Measurements from ENCODE around the gene CCNI2.

The CCNI2 gene
- 11.8 to 12.1 reads per million in 2 donors for total RNA-seq

GRCh38 chr5:132746954-132747615 lies at the start of gene CCNI2:
Gene CCNI2, plus strand, starts transcription at chr5:132747426. Its CDS starts 70 bp downstream, at chr5:132747496.
- DNase-seq = peak; percentile 61

GRCh38 chr5:132704875-132705274 lies 42.4 kb upstream of the CCNI2 start:
- no peak for DNase-seq

GRCh38 chr5:132708645-132709044 lies 38.6 kb upstream of the CCNI2 start:
- DNase-seq = no peak

- no peak for DNase-seq
These were observed 32.5 kb upstream of the CCNI2 start for GRCh38 chr5:132714456-132715307.

- DNase-seq = no peak
These were observed 28.5 kb upstream of the CCNI2 start for GRCh38 chr5:132718544-132719312.

- no peak for DNase-seq
These were observed 21.5 kb upstream of the CCNI2 start for GRCh38 chr5:132725745-132726144.

GRCh38 chr5:132729896-132730295 lies 17.3 kb upstream of the CCNI2 start:
- DNase-seq = no peak

GRCh38 chr5:132733499-132734148 lies 13.6 kb upstream of the CCNI2 start:
- no peak for DNase-seq

- no peak for DNase-seq
These were observed 12.5 kb upstream of the CCNI2 start for GRCh38 chr5:132734687-132735086.

GRCh38 chr5:132736853-132737833 lies 10.1 kb upstream of the CCNI2 start, which contains the start of gene KIF3A:
Gene KIF3A, minus strand, starts transcription at chr5:132737546. Its CDS starts 127 bp downstream, at chr5:132737419.
- DNase-seq = peak; percentile 98

- no peak for DNase-seq
These were observed 9.1 kb upstream of the CCNI2 start for GRCh38 chr5:132737982-132738681.

GRCh38 chr5:132739232-132739631 lies 8.0 kb upstream of the CCNI2 start:
- no peak for DNase-seq

- no peak for DNase-seq
These were observed 5.1 kb upstream of the CCNI2 start for GRCh38 chr5:132742158-132742557.

GRCh38 chr5:132742626-132743025 lies 4.6 kb upstream of the CCNI2 start:
- no peak for DNase-seq

GRCh38 chr5:132744659-132745058 lies 2.6 kb upstream of the CCNI2 start:
- DNase-seq = no peak

- no peak for DNase-seq
These were observed 653 bp upstream of the CCNI2 start for GRCh38 chr5:132746592-132746953.

GRCh38 chr5:132747616-132748440 lies 602 bp downstream of the CCNI2 start:
- DNase-seq = peak; percentile 41

- no peak for DNase-seq
These were observed 1.3 kb downstream of the CCNI2 start for GRCh38 chr5:132748522-132749000.

GRCh38 chr5:132749506-132749905 lies 2.3 kb downstream of the CCNI2 start:
- DNase-seq = no peak

Data from T-helper 9 cell (primary cell).